Liver (tissue), 2 donors: Measurements from ENCODE around the gene TMPRSS11D.

Source experiments
- NR2F2 ChIP-seq: IDR thresholded peaks from 2 replicates; pipeline ENCODE4 v1.6.1; 2016; ENCODE audit warnings: antibody characterized with exemption
- RAD21 ChIP-seq, 2 donors: IDR thresholded peaks; 2 replicates each; pipeline ENCODE4 v1.6.1; 2016; ENCODE audit warnings: antibody characterized with exemption in 2 of 2, mild to moderate bottlenecking in 2 of 2
- TAF1 ChIP-seq: conservative IDR thresholded peaks from 2 replicates; pipeline ENCODE4 v1.6.1; 2016; ENCODE audit warnings: antibody characterized with exemption, mild to moderate bottlenecking
- donor health status: healthy.

DNA sequence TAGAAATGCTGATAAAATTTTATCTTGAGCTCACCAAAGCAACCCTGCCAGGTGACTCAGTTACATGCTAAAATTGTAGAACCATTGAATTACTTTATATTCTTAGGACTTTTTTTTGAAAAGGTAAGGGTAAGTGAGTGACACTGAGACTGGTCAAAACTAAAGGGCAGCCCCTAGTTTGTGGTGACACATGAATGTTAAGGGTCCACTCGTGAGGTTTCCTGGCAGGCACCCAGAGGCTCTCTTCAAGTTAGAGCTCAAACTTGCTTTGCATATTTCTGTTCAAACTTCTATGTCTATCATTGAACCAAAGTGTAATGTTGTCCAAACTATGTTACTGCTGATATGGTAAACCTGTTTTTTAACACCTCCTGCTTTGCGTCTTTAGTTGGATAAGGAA lies 30.5 kb downstream of the TMPRSS11D start:
- TF ChIP-seq RAD21 (IDR thresholded peaks at IDR 0.05): no peak
- no peak for TF ChIP-seq TAF1
- TF ChIP-seq NR2F2: no peak
